ENCODE data around the gene MYF6.

- no peak for TF ChIP-seq POLR2A (IDR thresholded peaks at IDR 0.05)
- no peak for TF ChIP-seq CTCF (IDR thresholded peaks at IDR 0.05 in 4 of 5, conservative IDR thresholded peaks at IDR 0.05 in 1 of 5)
These were observed 6.0 kb upstream of the MYF6 start for GRCh38 chr12:80701388-80701787.
